Stimulated activated CD8-positive, alpha-beta memory T cell treated with anti-CD3 and anti-CD28 coated beads, Interleukin-7, amount 100 ng/mL, for 24 hours (primary cell): ENCODE data around the gene GSTO2.

Source experiments
- DNase-seq: peaks from one replicate; pipeline ENCODE4 v3.0.0-alpha.2; 2020; ENCODE audit warnings: low read depth

The GSTO2 gene

GRCh38 chr10:104281694-104282093 lies 12.7 kb downstream of the GSTO2 start:
- no peak for DNase-seq

GRCh38 chr10:104284846-104285245 lies 15.9 kb downstream of the GSTO2 start:
- DNase-seq = no peak

GRCh38 chr10:104286939-104287338 lies 18.0 kb downstream of the GSTO2 start:
- DNase-seq = no peak

- no peak for DNase-seq
These were observed 19.4 kb downstream of the GSTO2 start for GRCh38 chr10:104288355-104288754.

GRCh38 chr10:104291439-104291951 lies 22.5 kb downstream of the GSTO2 start:
- DNase-seq = peak; percentile 80

GRCh38 chr10:104293011-104293410 lies 24.0 kb downstream of the GSTO2 start:
- DNase-seq = no peak

- DNase-seq = no peak
These were observed 24.9 kb downstream of the GSTO2 start for GRCh38 chr10:104293781-104294321.

GRCh38 chr10:104296687-104297436 lies 27.9 kb downstream of the GSTO2 start:
- no peak for DNase-seq

GRCh38 chr10:104297697-104298660 lies 29.0 kb downstream of the GSTO2 start:
- DNase-seq = no peak

- DNase-seq = no peak
These were observed 30.3 kb downstream of the GSTO2 start for GRCh38 chr10:104299031-104299904.

GRCh38 chr10:104300002-104300735 lies 31.2 kb downstream of the GSTO2 start:
- DNase-seq = no peak

- DNase-seq = no peak
These were observed 31.8 kb downstream of the GSTO2 start for GRCh38 chr10:104300736-104301292.

- DNase-seq = no peak
These were observed 33.1 kb downstream of the GSTO2 start for GRCh38 chr10:104301907-104302690.

- DNase-seq = no peak
These were observed 34.8 kb downstream of the GSTO2 start for GRCh38 chr10:104303594-104304355.

- no peak for DNase-seq
These were observed 35.4 kb downstream of the GSTO2 start for GRCh38 chr10:104304356-104304745.

GRCh38 chr10:104304927-104305326 lies 35.9 kb downstream of the GSTO2 start:
- no peak for DNase-seq

GRCh38 chr10:104306897-104307296 lies 37.9 kb downstream of the GSTO2 start:
- DNase-seq = no peak

GRCh38 chr10:104307576-104308438 lies 38.8 kb downstream of the GSTO2 start:
- no peak for DNase-seq
